Measurements from ENCODE around the gene ELFN1.

ELFN1 gene

DNA sequence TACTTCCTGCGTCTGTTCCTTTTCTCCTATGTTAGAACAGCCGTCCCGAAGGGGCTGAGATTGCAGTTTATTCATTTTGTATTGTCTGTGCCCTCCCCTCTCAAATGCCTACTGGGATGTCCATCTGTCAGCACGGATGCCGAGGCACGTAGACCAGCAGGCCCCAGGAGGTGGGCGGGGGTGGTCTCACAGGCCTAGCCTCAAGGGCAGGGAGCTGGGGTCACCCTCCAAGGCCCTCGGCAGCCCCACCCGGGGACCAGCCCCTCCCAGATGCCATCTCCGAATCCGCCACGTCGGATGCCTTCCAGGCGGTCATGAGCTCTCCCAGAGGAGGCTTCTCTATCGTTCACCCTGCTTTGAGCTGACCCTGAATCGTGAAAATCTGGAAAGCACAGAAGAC, 59.7 kb downstream of the ELFN1 start:
- no peak for DNase-seq

DNA sequence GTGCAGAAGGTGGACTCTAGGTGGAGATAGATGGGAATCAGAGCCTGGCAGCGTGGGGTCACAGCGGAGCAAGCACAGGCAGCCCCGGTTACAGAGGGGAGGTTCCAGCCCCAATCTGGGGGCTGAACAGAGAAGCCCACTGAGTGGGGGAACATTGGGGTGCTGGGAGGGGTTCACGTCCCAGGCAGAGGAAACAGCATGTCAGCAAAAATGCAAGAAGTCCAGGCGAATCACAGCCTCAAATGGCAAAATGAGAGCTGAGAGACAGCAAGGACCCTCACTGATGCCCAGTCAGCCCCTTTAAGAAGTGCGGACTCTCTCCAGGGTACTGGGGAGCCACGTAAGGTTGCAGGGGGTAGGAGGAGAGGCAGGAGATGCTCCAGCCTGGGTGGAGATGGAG, 62.0 kb downstream of the ELFN1 start:
- DNase-seq = no peak

DNA sequence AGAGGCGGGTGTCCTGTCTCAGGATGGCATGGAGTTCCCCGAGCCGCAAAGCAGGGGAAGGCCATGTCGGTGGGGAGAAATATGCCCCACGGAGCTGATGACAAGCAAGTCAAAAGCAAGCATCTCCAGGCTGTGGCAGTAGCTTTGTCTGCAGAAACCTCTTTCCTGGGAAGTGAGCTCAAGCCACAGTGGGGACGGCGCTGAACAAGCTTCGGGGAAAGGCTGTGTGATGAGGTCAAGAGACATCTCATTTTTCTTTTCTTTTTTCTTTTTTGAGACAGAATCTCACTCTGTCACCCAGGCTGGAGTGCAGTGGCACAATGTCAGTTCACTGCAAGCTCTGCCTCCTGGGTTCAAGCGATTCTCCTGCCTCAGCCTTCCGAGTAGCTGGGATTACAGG, 62.6 kb downstream of the ELFN1 start:
- no peak for DNase-seq

DNA sequence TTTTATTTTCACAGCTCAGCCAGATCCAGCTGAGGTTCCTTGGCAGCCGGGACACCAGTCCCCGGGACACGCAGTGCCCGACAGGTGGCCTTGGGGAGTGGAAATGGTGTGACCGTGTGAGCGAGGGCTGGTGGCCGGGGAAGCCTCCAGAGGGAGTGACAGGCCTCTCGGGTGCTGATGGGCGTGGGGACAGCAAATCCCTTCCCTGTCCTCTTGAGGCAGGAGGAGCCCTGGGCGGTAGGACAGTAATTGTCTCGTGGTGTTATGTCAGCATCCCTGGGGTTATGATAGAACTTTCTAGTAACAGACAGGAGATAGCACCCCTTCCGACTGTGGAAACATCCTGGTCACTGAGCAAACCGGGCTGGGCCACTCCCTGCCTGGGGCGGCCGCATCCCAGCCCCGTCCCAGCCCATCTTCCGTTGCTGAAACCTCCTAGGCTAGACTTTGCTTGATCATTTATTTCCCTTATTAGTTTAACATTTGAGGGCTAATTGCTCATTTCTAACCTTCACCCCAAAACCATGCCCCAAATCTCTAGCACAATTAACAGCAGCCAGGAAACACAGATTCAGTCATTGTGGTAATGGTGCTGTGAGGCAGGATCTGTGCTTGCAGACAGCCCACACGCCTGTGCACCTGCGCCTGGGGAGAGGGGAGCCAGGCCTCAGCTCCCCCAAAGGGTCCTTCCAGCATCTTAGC, 63.3 kb downstream of the ELFN1 start:
- no peak for DNase-seq

DNA sequence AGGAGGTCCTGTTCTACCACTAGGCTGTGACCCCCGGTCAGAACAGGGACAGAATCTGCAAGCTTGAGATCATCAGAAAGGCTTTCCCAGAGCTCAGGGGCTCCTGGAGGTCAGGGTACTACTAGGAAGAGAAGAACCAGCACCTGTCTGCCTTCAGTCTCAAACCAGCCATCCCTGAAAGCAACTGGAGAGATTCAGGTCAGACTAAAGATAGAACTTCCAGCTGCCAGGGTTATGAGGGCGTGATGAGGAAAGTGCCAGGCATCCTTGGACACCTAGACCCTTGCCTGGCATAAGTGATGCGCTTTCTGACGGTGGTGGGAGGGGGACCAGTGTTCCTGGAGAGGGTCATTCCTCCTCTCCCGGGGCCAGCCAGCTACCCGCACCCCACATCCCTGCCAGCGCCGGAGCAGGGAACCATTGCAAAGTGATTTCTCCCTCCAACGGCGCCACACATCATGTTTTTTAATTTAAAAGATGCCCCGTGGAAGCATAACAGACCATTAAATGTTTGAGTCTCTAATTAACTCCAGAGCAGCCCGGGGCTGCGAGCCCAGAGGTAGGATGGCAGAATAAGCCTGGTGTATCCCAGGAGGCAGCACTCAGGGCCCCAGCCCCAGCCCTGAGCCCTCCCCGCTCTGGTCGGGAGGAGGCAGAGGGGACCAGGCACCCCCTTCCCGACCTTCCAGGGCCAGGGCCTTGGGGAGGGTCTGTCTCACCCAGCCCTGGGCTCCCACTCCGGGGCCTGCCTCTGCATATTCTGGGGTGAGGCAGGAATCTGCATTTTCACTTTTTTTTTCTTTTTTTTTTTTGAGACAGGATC, 64.0 kb downstream of the ELFN1 start:
- no peak for DNase-seq

DNA sequence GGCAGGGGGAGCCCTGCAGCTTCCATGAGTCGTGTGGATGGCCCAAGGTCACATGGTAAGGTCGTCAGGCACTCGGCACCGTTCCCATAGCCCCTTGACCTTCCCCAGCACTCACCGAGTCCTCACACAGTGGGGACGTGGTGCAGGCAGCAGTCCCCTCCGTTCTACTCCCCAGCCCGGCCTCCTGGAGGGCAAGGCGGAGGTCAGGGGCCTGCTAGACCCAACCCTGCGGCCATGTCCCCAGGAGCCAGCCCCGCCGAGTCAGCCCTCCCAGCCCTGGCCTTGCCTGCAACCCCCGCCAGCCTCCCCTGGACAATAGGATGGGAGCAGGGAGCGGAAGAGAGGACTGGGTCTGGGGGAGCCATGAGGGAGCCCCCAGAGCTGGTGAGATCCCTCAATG, 65.2 kb downstream of the ELFN1 start:
- no peak for DNase-seq

DNA sequence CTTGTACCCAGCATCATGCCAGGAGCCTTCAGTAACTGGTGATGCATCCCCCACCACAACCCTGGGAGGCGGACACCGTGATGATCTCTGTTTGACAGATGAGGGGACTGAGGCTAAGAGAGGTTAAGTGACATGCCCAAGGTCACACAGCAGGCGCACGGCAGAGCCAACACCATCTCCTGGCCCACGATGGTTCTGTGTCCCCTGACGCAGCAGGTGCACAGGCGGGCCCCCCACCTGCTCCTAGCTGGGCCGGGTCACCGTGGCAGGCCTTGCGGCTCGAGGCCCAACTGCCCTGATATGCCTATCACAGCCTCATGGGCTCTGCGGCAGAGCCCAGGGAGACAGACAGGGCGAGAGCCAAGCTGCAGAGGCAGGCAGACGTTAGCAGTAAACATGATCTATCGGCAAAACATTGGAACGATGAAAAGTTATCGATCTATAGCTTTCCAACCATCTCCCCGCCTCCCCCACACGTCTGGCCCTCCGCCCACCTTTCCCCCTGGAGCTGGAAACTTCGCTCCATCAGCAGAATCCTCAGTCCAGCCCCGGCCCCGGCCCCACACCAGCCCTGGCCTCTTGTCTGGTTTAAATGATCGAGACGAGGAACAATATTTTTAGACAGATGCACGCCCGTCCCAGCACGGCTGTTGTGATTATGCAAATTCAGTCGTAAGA, 65.9 kb downstream of the ELFN1 start:
- no peak for DNase-seq

DNA sequence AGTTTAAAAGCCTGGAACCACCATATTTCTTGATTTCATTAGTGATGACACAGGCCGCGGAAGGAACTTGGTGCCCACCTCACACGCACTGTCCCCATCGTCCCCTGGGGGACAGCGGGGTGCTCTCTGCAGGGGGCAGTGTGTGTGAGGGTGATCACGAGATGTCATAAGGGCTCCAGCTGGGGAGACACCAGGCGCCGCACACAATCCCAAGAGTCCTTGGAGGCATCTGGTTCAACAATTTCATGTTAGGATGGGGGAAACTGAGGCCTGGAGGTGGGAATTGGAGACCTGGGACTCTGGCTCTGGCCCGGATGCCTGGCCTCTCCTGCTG, 66.4 kb downstream of the ELFN1 start:
- DNase-seq = no peak

DNA sequence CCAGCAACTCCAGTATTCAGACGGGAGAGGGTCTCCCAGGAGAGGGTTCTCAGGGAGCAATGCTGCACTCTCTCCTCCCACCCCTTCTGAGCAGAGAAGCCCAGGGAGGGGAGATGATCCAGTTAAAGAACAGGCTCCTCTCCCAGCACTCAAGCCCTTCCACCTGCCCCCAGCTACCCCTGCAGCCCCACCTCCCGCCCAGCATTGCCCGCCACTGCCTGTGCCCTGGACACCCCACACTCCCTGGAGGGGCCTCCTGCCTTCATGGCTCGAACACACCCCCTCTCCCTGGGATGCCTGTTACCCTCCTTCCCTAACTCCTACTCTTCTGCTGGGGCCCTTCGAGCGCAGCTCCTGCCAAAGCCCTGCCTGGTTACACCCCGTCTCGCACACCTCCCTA, 66.8 kb downstream of the ELFN1 start:
- DNase-seq = no peak

DNA sequence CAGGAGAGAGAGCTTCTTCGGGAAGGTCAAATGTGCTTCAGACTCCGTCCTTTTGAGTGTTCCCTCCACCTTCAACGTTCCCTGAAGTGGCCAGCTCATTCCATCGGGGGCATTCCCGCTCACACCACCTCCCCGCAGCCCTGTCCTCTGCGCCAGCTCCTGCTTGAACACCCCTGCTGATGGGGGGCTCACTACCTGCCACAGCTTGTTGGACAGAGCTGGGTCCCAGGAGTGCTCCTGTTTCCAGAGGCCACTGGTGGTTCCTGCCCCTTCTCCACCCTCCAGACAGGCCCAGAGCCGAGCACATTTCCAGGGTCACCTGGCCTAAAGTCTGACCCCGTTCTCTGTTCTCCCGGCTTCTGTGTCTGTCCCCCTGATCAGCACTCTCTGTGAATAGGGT, 67.4 kb downstream of the ELFN1 start:
- DNase-seq = no peak

DNA sequence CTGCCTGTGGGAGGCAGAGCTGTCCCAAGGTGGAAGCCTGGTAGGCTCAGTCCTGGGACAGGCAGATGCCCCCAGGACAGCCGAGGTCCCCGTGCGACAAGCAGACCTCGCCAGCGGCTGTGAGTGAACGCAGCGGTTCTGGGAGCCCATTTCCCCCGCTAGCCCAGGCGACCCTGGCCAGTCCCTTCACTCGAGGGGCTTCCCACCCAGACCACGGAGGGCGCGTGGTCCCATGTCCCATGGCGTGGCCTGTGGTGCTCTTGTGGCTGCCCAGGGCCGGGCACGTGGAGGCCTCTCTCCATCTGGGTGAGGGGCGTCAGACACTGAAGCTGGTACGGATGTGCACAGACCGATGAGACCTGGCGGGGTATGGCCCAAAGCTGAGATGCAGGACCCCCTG, 67.9 kb downstream of the ELFN1 start:
- DNase-seq = no peak

DNA sequence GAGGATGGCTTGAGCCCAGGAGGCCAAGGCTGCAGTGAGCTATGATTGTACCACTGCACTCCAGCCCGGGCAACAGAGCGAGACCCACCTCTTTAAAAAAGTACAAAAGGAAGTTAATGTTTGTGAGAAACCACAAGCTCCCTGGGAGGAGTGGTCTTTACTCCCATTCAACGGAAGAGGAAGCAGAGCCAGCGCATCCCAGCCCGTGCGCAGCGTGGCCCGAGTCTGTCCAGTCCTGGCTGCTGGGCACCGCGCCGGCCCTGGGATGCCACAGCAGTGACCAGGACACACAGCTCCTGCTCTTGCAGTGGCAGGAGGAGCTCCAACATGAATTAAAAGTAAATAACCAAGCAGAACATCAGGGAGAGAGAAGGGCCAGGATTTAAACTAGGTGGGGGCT, 68.4 kb downstream of the ELFN1 start:
- no peak for DNase-seq

DNA sequence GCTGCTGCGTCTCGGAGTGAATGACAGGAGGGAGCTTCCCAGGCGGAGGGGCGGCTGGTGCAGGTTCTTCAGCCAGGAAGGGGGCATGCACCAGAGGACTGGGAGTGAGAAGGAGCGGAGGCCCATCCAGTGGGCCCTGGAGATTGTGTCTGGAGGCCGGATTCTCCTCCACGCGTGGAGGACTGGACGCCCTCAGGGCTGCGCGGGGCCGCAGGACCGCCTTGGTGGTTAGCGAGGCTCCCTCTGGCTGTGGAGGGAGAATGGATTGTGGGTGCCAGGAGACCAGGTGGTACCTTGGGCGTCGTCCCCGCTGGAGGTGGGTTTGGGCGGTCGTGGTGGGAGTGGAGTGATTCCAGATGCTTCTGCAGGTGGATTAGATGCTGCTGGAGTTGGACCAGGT, 68.9 kb downstream of the ELFN1 start:
- DNase-seq = no peak

DNA sequence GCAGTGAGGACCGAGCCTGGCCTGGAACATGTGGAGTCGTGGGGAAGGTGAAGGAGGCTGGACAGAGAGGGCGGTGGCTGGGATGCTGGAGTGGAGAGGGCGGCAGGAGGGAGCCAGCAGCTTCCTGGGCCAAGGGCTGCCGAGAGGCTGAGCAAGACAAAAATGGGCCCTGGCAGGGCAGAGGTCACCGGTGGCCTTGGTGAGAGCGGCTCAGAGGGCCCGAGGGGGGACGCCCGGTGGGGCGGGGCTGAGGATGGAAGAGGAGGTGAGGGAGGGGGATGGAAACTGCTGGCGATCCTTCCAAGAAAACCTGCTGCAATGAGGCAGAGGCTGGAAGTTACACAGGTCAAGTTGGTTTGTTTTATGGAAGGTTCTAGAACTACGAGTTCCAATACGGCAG, 69.5 kb downstream of the ELFN1 start:
- no peak for DNase-seq

DNA sequence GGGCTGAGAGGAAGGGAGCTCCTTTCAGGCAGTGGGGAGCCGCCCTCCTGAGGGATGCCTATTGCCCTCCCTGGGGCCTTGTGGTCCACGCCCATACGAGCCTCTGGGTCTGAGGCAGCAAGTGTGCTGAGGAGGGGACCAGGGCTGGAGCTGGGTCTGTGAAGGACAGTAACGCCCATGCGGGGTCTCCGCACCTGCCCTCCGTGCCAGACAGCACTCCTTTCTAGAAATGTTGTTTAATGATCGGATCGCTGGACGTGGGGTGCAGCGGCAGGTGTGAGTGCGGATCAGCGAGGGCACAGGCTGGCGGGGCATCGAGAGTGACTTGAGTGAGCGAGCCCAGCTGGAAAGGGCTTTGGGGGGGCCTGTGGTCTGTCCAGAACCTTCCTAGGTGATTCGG, 70.1 kb downstream of the ELFN1 start:
- no peak for DNase-seq

DNA sequence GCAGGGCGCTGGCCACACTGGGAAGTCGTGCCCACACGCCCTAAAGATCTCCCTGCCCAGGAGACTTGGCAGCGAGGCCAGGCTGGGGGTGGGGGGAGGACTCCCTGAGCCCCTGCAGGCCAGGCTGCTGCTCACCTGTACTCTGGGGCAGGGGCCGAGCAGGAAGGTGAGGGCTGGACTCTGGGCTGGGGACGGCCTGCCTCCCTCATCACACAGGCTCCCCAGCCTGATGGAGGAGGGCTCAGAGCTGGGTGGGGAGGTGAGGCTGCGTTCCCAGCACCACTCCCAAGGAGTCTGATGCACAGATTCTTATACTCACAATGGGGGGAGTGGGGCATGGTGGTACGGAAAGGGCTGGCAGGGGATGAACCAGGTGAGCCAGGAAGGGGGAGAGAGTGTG, 71.2 kb downstream of the ELFN1 start:
- DNase-seq = no peak

DNA sequence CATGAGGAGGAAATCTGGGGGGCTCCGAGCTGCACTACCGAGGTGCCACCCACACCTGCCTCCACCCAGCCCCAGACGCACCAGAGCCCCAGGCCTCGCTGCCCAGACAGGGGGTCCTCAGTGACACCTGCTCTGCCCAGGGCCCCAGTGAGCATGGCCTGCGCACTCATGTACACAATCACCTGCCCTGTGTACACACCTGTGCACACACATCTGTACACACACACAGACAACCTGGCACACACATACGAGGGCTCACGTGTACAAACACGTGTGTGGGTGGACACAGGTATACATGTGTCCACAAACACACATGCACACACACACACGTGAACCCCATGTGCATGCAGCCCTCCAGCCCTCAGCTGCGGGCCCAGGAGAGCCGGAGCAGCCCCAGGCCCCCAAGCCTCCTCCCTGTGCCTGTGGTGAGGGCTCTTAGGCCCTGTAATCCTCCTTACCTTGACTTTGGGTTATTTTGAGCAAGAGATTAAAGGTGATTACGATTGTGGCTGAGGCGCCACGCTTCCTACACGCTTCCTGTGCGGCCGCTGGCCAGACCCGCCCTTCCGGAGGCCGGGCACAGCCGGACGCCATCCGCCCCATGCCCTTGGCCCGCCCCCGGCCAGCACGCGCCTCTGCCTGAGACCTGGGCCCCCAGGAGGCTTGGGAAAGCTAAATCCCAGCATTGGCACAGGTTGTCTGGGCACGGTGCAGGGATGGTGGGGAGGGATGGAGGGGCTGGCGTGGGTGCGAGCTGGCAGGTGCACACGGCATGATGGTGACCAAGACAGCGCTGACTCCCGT, 71.9 kb downstream of the ELFN1 start:
- DNase-seq = no peak

DNA sequence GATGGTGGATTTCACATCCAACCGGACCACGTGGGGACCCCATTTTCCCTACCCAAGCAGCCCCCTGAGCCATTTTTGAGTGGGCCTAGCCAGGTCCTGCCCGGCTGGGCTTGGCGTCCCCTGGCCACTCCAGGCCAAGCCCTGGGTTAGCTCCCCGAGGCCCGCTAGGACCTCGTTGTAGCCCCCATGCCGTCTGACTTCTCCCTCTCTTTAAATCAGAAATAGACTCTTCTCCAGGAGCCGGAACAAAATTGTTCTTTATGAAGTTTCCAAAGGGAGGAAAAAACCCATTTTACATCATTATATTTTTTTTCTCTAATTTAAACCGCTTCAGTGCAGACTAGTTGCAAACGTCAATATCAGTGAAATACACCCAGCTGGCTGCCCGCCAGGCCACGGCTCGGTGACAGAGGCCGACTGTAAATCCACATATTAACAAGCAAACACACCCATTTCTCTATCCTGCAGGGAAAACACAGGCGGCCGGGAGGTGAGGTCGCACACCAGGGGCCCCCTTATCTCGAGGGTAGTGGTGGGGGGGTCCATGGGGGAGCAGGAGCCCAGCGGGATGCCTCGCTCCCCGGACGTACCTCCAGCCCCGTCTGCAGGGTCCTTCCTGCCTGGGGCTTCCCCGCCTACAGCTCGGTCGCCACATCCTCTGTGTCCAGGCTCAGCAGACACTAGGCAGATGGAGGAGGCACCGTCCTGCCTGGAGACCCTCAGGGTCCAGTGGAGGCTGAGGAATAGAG, 72.7 kb downstream of the ELFN1 start:
- DNase-seq = peak; percentile 25

DNA sequence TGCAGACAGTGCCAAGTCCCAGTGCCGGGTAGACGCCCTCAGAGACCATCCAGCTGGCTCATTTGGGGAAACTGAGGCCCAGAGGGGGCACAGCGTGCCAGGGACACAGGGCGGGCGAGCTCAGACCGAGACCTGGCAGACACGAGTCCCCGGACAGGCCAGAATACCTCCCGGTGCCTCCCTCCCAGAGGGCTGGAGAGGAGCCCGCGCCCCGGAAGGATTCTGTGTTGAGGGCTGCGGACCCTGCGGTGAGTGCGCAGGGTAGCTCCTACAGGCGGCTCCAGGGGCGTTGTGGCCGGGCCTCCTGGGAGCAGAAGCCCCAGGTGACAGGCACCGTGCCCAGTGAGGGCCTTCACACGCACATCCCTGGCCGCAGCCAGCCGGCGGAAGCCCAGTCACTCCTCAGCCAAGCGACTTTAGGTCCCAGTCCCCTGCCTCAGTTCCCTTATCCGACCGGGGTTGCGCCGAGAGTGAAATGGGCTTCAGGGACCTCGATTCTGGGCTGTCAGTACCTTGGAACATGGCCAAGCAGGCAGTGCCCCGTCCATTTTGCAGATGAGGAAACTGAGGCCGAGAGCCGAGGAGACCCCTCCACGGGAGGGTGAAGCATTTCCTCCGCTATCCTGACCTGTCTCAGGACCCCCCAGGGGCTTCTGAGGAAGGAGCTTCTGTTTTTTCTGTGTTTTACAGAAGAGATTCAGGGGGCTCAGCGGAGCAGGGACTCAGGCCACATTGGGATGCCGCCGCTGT, 73.6 kb downstream of the ELFN1 start:
- no peak for DNase-seq

DNA sequence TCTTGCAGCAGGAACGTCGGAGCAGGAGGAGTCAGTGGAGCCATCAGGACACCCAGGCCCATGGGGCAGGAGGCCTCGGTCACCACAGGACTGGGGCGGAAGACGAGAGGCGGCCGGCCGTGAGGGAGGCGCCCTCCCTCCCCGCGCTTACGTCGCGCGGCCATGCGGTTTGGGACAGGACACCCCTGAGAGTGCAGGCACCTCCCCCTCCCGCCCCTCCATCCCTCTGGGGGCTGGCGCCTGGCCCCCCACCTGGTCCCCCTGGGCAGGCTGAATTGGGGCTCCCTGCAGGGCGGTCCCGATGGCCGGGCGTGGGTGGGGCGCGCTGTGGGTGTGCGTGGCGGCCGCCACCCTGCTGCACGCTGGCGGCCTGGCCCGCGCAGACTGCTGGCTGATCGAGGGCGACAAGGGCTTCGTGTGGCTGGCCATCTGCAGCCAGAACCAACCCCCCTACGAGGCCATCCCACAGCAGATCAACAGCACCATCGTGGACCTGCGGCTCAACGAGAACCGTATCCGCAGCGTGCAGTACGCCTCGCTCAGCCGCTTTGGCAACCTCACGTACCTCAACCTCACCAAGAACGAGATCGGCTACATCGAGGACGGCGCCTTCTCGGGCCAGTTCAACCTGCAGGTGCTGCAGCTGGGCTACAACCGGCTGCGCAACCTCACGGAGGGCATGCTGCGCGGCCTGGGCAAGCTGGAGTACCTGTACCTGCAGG, 74.4 kb downstream of the ELFN1 start:
- no peak for DNase-seq

DNA sequence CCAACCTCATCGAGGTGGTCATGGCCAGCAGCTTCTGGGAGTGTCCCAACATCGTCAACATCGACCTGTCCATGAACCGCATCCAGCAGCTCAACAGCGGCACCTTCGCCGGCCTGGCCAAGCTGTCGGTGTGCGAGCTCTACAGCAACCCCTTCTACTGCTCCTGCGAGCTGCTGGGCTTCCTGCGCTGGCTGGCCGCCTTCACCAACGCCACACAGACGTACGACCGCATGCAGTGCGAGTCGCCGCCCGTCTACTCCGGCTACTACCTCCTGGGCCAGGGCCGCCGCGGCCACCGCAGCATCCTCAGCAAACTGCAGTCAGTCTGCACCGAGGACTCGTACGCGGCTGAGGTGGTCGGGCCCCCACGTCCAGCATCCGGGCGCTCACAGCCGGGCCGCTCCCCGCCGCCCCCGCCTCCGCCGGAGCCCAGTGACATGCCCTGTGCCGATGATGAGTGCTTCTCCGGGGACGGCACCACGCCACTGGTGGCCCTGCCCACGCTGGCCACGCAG, 75.0 kb downstream of the ELFN1 start:
- DNase-seq = no peak
